Measurements from ENCODE around the gene CTDP1. TPM values are rescaled to one million over a fixed set of nuclear protein-coding genes. Genes with fewer than 3 reads are reported as not detected.

The CTDP1 gene
- total and polyA plus RNA-seq, 5 donors from 2014 or later: 12.9 to 59.7 (median 16.7) TPM

DNA sequence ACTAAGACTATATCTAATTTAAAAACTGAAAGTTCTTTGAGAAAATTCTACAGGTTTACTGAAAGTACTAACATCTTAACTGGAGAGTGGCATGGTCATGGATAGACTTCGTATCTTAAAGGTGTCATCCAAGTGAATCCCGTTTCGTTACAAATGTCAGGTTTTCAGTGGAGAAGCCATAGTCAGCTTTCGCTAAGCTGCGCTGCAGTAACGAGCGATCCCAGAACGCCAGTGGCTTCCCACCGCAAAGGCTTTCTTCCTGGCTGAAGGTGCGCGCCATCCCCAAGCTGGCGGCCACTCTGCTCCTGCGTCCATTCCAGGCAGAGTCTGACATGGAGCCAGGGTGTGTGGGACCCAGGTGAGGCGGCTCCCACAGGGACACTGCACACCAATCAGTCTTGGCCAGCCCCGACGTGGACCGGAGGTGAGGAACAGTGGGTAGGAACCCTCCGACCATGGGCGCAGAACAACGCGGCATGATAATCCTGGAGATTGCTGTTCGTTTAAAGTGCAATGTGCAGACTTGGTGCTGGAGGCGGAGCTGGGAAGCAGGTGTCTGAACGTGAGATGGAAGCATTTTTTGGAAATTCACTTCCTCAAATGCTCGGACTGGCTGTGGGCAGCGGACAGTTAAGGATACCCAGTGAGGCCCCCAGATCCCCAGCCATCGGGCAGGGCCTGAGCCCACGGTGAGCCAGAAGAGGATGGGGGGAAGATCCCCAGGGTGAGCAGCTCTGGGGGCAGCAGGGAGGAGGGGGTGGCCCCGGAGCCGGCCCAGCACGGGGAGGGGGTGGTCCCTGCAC, 90.3 kb downstream of the CTDP1 start:
- no peaks in the 10 kb centered on the region for H3K27me3 Mint-ChIP-seq

DNA sequence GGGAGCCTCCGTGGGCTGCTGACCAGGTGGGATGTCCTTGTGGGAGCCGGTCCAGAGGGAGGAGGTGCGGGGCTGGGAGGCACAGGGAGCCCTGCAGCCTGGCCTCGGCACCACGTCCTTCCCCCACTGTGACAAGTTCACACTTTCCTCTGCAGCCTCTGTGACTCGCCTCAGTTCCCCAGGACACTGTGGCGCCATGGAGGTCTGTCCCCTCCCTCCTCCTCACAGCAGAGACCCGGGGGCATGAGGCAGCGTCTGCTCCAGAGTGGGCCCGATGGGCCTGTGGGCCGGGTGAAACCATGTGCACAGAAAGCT, 90.9 kb downstream of the CTDP1 start:
- Histone ChIP-seq H3K4me3 (ENCODE audit: low read depth, low read length) (no peak overlapping the region), H3K27ac (ENCODE audit: insufficient read depth, low read length, poor library complexity, severe bottlenecking) (no peak overlapping the region), H3K36me3 (ENCODE audit: control insufficient read depth, insufficient read depth, low read length) (no peaks in the 10 kb centered on the region), H3K27me3 (ENCODE audit: control insufficient read depth, insufficient read depth, low read length) (peaks cover 2% of the 10 kb centered on the region), H3K4me1 (ENCODE audit: control insufficient read depth, insufficient read depth, low read length, poor library complexity, severe bottlenecking) (no peaks in the 10 kb centered on the region), H3K9me3 (ENCODE audit: control insufficient read depth in 2 of 2, low read length in 2 of 2) (peaks cover 5 to 8% of the 10 kb centered on the region in 2 experiments)
- H3K9me3 Mint-ChIP-seq: peaks cover 0 to 20% (median 1%) of the 10 kb centered on the region in 7 donors
- H3K27me3 Mint-ChIP-seq: no peaks in the 10 kb centered on the region
- ATAC-seq (ENCODE audit: low read depth in 2 of 2) (no peak), DNase-seq (no peak)
- H3K27ac Mint-ChIP-seq: no peak overlapping the region
- no peak overlapping the region for H3K4me3 Mint-ChIP-seq
- H3K4me1 Mint-ChIP-seq: no peaks in the 10 kb centered on the region
- H3K36me3 Mint-ChIP-seq: no peaks in the 10 kb centered on the region

More for the DNA sequence above, 90.3 kb downstream of the CTDP1 start:
- no peak for ATAC-seq (ENCODE audit: low read depth in 2 of 2)
- Mint-ChIP-seq H3K4me1 (no peaks in the 10 kb centered on the region), H3K27ac (no peak overlapping the region), H3K9me3 (peaks cover 0 to 20% (median 1%) of the 10 kb centered on the region in 7 donors), H3K4me3 (no peak overlapping the region), H3K36me3 (no peaks in the 10 kb centered on the region)
- no peak overlapping the region for H3K27ac ChIP-seq (ENCODE audit: insufficient read depth, low read length, poor library complexity, severe bottlenecking)
- no peaks in the 10 kb centered on the region for H3K4me1 ChIP-seq (ENCODE audit: control insufficient read depth, insufficient read depth, low read length, poor library complexity, severe bottlenecking)
- peaks cover 2% of the 10 kb centered on the region for H3K27me3 ChIP-seq (ENCODE audit: control insufficient read depth, insufficient read depth, low read length)
- DNase-seq: no peak
- H3K36me3 ChIP-seq (ENCODE audit: control insufficient read depth, insufficient read depth, low read length): no peaks in the 10 kb centered on the region
- no peak overlapping the region for H3K4me3 ChIP-seq (ENCODE audit: low read depth, low read length)
- peaks cover 5 to 8% of the 10 kb centered on the region in 2 experiments for H3K9me3 ChIP-seq (ENCODE audit: control insufficient read depth in 2 of 2, low read length in 2 of 2)

DNA sequence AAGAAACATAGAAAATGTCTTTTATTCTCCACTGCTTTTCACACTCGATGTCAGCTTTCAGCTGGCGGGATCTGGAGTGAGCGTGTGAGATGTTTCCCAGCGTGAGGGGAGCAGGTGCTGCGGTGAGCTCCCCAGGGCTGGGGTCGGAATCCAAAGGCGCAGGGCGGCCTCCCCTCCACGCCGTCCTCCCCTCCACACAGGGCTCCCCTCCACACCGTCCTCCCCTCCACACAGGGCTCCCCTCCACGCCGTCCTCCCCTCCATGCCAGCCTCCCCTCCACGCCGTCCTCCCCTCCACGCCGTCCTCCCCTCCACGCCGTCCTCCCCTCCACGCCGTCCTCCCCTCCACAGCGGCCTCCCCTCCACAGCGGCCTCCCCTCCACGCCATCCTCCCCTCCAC, 91.2 kb downstream of the CTDP1 start:
- Histone ChIP-seq H3K9me3 (ENCODE audit: control insufficient read depth in 2 of 2, low read length in 2 of 2) (peaks cover 5 to 8% of the 10 kb centered on the region in 2 experiments), H3K27me3 (ENCODE audit: control insufficient read depth, insufficient read depth, low read length) (peaks cover 2% of the 10 kb centered on the region), H3K27ac (ENCODE audit: insufficient read depth, low read length, poor library complexity, severe bottlenecking) (no peak overlapping the region), H3K36me3 (ENCODE audit: control insufficient read depth, insufficient read depth, low read length) (no peaks in the 10 kb centered on the region), H3K4me1 (ENCODE audit: control insufficient read depth, insufficient read depth, low read length, poor library complexity, severe bottlenecking) (no peaks in the 10 kb centered on the region), H3K4me3 (ENCODE audit: low read depth, low read length) (no peak overlapping the region)
- no peak for ATAC-seq (ENCODE audit: low read depth in 2 of 2)
- no peaks in the 10 kb centered on the region for H3K27me3 Mint-ChIP-seq
- DNase-seq: no peak
- peaks cover 0 to 20% (median 1%) of the 10 kb centered on the region in 7 donors for H3K9me3 Mint-ChIP-seq
- no peak overlapping the region for H3K27ac Mint-ChIP-seq
- no peaks in the 10 kb centered on the region for H3K4me1 Mint-ChIP-seq
- H3K4me3 Mint-ChIP-seq: no peak overlapping the region
- H3K36me3 Mint-ChIP-seq: no peaks in the 10 kb centered on the region

DNA sequence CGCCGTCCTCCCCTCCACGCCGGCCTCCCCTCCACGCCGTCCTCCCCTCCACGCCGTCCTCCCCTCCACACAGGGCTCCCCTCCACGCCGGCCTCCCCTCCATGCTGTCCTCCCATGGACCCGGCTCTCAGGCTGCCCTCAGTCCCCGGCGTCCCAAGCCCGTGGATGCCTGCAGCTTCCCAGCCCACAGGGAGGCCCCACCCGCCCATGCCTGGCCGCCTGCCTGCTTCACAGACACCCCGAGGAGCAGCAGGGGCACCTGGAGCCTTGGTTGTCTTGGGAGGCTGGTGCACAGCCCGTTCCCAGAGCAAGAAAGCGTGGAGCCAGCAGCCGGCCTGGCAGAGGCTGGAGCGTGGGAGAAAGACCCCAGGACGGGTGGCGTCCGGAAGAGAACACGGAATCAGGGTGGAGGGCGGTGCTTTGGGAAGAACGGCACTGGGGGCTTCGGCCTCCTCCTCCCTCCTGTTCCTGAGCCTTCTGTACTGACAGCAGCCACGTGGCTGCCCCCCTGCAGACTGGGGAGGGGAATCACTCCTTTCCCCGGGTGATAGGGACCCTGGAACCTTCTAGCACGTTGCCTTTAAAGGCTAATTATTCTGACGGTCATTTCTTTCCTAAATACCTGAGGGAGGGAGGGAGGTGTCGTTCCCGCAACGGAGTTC, 92.0 kb downstream of the CTDP1 start:
- Mint-ChIP-seq H3K27me3 (no peaks in the 10 kb centered on the region), H3K9me3 (peaks cover 0 to 20% (median 1%) of the 10 kb centered on the region in 7 donors), H3K4me1 (no peaks in the 10 kb centered on the region), H3K4me3 (no peak overlapping the region), H3K36me3 (no peaks in the 10 kb centered on the region), H3K27ac (no peak overlapping the region)
- no peak for ATAC-seq (ENCODE audit: low read depth in 2 of 2)
- Histone ChIP-seq H3K4me3 (ENCODE audit: low read depth, low read length) (no peak overlapping the region), H3K4me1 (ENCODE audit: control insufficient read depth, insufficient read depth, low read length, poor library complexity, severe bottlenecking) (no peaks in the 10 kb centered on the region), H3K27me3 (ENCODE audit: control insufficient read depth, insufficient read depth, low read length) (peaks cover 2% of the 10 kb centered on the region), H3K27ac (ENCODE audit: insufficient read depth, low read length, poor library complexity, severe bottlenecking) (no peak overlapping the region), H3K9me3 (ENCODE audit: control insufficient read depth in 2 of 2, low read length in 2 of 2) (peaks cover 5 to 8% of the 10 kb centered on the region in 2 experiments), H3K36me3 (ENCODE audit: control insufficient read depth, insufficient read depth, low read length) (no peaks in the 10 kb centered on the region)
- DNase-seq: no peak

DNA sequence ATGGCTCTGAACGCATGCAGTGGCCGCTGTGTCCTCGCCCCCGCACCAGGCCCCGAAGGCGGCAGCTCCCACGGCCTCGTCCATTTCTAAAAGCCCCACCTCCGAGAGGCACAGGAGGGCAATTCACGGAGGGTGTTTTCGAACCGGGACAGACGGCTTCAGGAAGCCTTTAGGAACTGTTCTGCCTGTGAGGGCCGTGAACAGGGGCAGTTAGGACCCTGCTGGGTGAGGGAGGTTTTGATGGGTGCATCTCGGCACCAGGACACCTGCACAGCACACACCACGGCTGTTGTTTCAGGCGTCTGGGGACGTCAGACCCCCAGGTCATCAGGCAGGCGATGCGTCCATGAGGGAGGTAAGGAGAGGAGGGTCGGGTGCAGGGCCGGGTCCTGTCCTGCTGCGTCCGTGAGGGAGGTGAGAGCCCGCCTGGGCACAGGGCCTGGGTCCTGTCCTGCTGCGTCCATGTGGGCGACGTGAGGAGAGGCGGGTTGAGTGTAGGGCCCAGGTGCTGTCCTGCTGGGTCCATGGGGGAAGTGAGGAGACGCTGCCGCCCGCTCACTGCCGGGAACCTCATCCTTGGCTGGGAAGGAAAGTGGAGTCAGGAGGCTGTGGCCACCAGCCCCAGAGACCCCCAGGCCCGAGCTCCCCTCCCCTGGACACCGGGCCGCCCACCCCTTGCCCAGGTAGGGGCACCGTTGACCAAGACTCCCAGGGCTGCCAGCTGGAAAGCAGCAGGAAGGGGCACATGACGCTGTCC, 92.7 kb downstream of the CTDP1 start:
- H3K4me3 ChIP-seq (ENCODE audit: low read depth, low read length): no peak overlapping the region
- ATAC-seq (ENCODE audit: low read depth in 2 of 2) (no peak), DNase-seq (no peak)
- Mint-ChIP-seq H3K27ac (no peak overlapping the region), H3K36me3 (no peaks in the 10 kb centered on the region), H3K9me3 (peaks cover 0 to 22% (median 2%) of the 10 kb centered on the region in 7 donors), H3K4me1 (no peaks in the 10 kb centered on the region), H3K27me3 (no peaks in the 10 kb centered on the region), H3K4me3 (no peak overlapping the region)
- H3K36me3 ChIP-seq (ENCODE audit: control insufficient read depth, insufficient read depth, low read length): no peaks in the 10 kb centered on the region
- H3K4me1 ChIP-seq (ENCODE audit: control insufficient read depth, insufficient read depth, low read length, poor library complexity, severe bottlenecking): no peaks in the 10 kb centered on the region
- H3K27ac ChIP-seq (ENCODE audit: insufficient read depth, low read length, poor library complexity, severe bottlenecking): no peak overlapping the region
- H3K27me3 ChIP-seq (ENCODE audit: control insufficient read depth, insufficient read depth, low read length): peaks cover 2% of the 10 kb centered on the region
- peaks cover 5 to 8% of the 10 kb centered on the region in 2 experiments for H3K9me3 ChIP-seq (ENCODE audit: control insufficient read depth in 2 of 2, low read length in 2 of 2)

DNA sequence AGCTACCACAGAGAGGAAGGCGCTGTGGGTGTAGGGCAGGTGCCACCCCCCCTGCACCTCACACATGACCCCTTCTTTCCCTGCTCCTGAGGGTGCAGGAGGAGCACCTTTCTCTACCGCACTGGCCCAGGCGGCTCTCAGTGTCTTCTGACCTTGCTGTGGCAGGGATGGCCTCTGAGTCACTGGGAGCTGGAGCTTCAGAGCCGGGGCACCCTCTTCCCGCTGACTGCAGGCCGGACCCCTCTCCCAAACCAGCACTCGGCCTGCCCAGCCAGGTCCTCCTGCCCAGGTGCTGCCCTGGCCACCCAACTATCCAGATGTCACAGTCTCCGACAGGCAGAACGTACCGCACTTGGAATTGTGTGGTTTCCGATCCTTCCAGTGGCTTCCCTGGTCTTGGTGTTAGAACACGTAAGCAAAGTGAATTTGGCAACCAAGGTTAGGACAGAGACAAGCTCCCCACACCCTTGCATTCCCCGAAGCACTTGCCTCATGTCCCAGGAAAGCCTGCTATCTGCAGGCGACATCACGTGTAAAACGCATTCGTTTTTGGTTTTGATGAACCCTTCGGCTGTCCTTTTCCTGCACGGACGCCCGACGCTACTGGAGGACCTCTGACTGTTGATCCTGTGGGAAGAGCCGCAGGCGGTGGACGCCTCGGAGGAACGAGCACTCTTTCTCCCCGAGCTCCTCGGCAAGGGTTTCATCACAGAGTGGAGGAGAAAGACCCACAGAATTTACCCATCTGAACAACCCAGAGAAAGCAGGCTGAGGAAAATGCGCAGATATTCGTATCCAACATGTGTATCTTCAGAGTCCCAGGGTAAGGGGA, 93.5 kb downstream of the CTDP1 start:
- Mint-ChIP-seq H3K9me3 (peaks cover 0 to 17% (median 2%) of the 10 kb centered on the region in 7 donors), H3K4me1 (no peaks in the 10 kb centered on the region), H3K36me3 (no peaks in the 10 kb centered on the region), H3K27ac (no peak overlapping the region), H3K4me3 (no peak overlapping the region), H3K27me3 (no peaks in the 10 kb centered on the region)
- ATAC-seq (ENCODE audit: low read depth in 2 of 2): no peak
- H3K9me3 ChIP-seq (ENCODE audit: control insufficient read depth in 2 of 2, low read length in 2 of 2): peaks cover 0 to 3% of the 10 kb centered on the region in 2 experiments
- H3K4me1 ChIP-seq (ENCODE audit: control insufficient read depth, insufficient read depth, low read length, poor library complexity, severe bottlenecking): no peaks in the 10 kb centered on the region
- H3K4me3 ChIP-seq (ENCODE audit: low read depth, low read length): no peak overlapping the region
- H3K27me3 ChIP-seq (ENCODE audit: control insufficient read depth, insufficient read depth, low read length): no peaks in the 10 kb centered on the region
- no peaks in the 10 kb centered on the region for H3K36me3 ChIP-seq (ENCODE audit: control insufficient read depth, insufficient read depth, low read length)
- no peak for DNase-seq
- no peak overlapping the region for H3K27ac ChIP-seq (ENCODE audit: insufficient read depth, low read length, poor library complexity, severe bottlenecking)

DNA sequence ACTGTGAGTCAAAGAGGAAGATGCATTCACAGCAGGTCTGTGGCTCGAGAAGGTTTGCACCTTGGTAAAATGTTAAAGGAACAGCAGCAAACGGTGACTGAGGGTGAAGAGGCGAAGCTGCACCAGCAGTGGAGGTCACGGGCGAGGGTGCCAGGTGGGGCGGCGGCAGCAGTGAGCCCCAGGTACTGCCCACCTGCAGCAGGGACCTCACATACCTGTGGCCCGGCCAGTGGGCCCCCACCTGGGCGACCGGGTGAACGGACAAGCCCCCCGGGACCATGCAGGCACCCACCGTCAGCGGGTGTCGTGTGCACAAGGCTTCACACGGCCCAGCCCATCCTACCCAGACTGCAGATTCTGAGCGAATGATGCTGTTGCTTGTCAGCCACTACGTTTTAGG, 94.5 kb downstream of the CTDP1 start:
- H3K9me3 Mint-ChIP-seq: peaks cover 0 to 12% (median 1%) of the 10 kb centered on the region in 7 donors
- Histone ChIP-seq H3K27ac (ENCODE audit: insufficient read depth, low read length, poor library complexity, severe bottlenecking) (no peak overlapping the region), H3K4me1 (ENCODE audit: control insufficient read depth, insufficient read depth, low read length, poor library complexity, severe bottlenecking) (no peaks in the 10 kb centered on the region), H3K9me3 (ENCODE audit: control insufficient read depth in 2 of 2, low read length in 2 of 2) (no peaks in the 10 kb centered on the region), H3K27me3 (ENCODE audit: control insufficient read depth, insufficient read depth, low read length) (no peaks in the 10 kb centered on the region), H3K36me3 (ENCODE audit: control insufficient read depth, insufficient read depth, low read length) (no peaks in the 10 kb centered on the region), H3K4me3 (ENCODE audit: low read depth, low read length) (no peak overlapping the region)
- no peak for DNase-seq
- ATAC-seq (ENCODE audit: low read depth in 2 of 2): no peak
- H3K36me3 Mint-ChIP-seq: no peaks in the 10 kb centered on the region
- H3K4me3 Mint-ChIP-seq: no peak overlapping the region
- no peaks in the 10 kb centered on the region for H3K27me3 Mint-ChIP-seq
- H3K4me1 Mint-ChIP-seq: no peaks in the 10 kb centered on the region
- H3K27ac Mint-ChIP-seq: no peak overlapping the region
